HepG2 (cell line): ENCODE data around the gene SLC23A3. TPM values are rescaled to one million over a fixed set of nuclear protein-coding genes. Genes with fewer than 3 reads are reported as not detected.

Source experiments
- ARID2 ChIP-seq: sonication (generic); formaldehyde crosslinking; IDR thresholded peaks from 2 replicates; pipeline ENCODE4 v1.8.1; 2022; ENCODE audit warnings: mild to moderate bottlenecking, missing genetic modification reagents, borderline replicate concordance
- CEBPB ChIP-seq: IDR thresholded peaks from 2 replicates; pipeline ENCODE4 v1.6.1; 2011; ENCODE audit warnings: low read depth, low read length, improper control_type of control experiment, borderline replicate concordance
- DMAP1 ChIP-seq: IDR thresholded peaks from 2 replicates; pipeline ENCODE4 v1.6.1; 2016
- NR2F1 ChIP-seq, 2 experiments: fragments of 450-650 bp in 1 of 2; formaldehyde crosslinking in 1 of 2; IDR thresholded peaks; 2 replicates each; pipeline versions ENCODE4 v1.5.0 to v1.6.1; 2016 to 2020; ENCODE audit warnings: mild to moderate bottlenecking in 1 of 2, missing compliant biosample characterization in 1 of 2, missing genetic modification reagents in 1 of 2, moderate library complexity in 1 of 2
- SP5 ChIP-seq: IDR thresholded peaks from 2 replicates; pipeline ENCODE4 v1.6.1; 2016; ENCODE audit warnings: low read depth, borderline replicate concordance
- ZNF816 ChIP-seq: sonication (generic); formaldehyde crosslinking; IDR thresholded peaks from 2 replicates; pipeline ENCODE4 v1.8.0; 2022; ENCODE audit warnings: missing genetic modification reagents, mild to moderate bottlenecking, borderline replicate concordance
- ZSCAN22 ChIP-seq: sonication (generic); formaldehyde crosslinking; IDR thresholded peaks from 2 replicates; pipeline ENCODE4 v1.4.0; 2020; ENCODE audit warnings: mild to moderate bottlenecking, missing genetic modification reagents
- polyA plus RNA-seq, 8 experiments: library from polyadenylated mRNA; depleted of rRNA in 3 of 8; stranded (reverse) in 7 of 8; unstranded in 1 of 8; fragments of >200 nt; fragmentation: Illumina TruSeq in 4 of 8; extraction: Trizol in 4 of 8; gene quantifications; 2 replicates each; pipeline versions ENCODE4 v1.2.1 to v1.2.3, GENCODE V29; 2011 to 2016; ENCODE audit warnings: low read depth in 4 of 8, missing spikeins in 1 of 8, mixed read lengths in 1 of 8; ENCODE audit not compliant: insufficient read depth in 1 of 8
- total RNA-seq, 5 experiments: library from RNA; depleted of rRNA; stranded (reverse); fragments of >200 nt; fragmentation: Illumina TruSeq; extraction: Trizol; gene quantifications; 2 replicates each; pipeline ENCODE4 v1.2.3, GENCODE V29; 2016; ENCODE audit warnings: low read depth in 1 of 5
- TF ChIP-seq, protein P1 (sequence below), 2 experiments: sonication (generic) in 1 of 2; formaldehyde crosslinking in 1 of 2; IDR thresholded peaks; 2 replicates each; pipeline versions ENCODE4 v1.4.0 to v1.6.1; 2016 to 2020; ENCODE audit warnings: borderline replicate concordance in 1 of 2, low read depth in 1 of 2, mild to moderate bottlenecking in 1 of 2, missing genetic modification reagents in 1 of 2
- TF ChIP-seq, protein P2 (sequence below): sonication (generic); formaldehyde crosslinking; conservative IDR thresholded peaks from 2 replicates; pipeline ENCODE4 v1.8.0; 2022; ENCODE audit warnings: missing genetic modification reagents
- TF ChIP-seq, protein P3 (sequence below): IDR thresholded peaks from 2 replicates; pipeline ENCODE4 v1.6.1; 2016; ENCODE audit warnings: missing compliant biosample characterization, missing genetic modification reagents, borderline replicate concordance
- TF ChIP-seq, protein P4 (sequence below): sonication (generic); formaldehyde crosslinking; IDR thresholded peaks from 2 replicates; pipeline ENCODE4 v1.9.0; 2022; ENCODE audit warnings: low read depth, missing genetic modification reagents

The SLC23A3 gene
- total and polyA plus RNA-seq, 2 of the 13 experiments (the other 11 are each of a cell fraction or from before 2014, with no cell fraction given) = 0.38 to 0.78 TPM

DNA sequence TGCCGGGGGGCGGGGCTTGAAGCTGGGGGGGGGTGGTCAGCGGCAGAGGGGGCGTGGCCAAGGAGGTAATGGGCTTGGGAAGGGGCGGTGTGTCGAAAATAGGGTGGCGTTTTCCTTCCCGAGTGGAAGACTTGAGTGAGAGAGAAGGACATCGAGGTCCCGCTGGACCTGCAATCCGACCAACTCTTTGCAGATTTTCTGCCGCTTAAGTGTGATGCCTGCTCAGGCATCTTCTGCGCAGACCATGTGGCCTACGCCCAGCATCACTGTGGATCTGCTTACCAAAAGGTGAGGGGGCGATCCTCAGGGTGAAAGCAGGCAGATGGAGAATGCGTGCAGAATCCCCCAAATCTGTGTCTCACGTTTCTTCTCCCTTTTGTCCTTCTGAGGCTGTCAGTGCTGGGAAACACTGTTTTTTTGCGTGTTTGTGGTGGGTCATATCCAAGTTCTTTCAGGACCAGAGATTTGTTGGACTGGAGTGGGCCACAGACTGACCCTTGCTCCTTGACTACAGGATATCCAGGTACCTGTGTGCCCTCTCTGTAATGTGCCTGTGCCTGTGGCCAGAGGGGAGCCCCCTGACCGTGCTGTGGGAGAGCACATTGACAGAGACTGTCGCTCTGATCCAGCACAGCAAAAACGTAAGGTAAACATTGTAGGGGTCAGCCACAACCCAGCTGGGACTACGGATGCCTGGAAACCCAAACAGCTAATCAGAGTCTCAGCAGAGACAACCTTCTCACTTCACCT is 37.5 kb upstream of the SLC23A3 start (continued):
- TF ChIP-seq, protein P1, sequence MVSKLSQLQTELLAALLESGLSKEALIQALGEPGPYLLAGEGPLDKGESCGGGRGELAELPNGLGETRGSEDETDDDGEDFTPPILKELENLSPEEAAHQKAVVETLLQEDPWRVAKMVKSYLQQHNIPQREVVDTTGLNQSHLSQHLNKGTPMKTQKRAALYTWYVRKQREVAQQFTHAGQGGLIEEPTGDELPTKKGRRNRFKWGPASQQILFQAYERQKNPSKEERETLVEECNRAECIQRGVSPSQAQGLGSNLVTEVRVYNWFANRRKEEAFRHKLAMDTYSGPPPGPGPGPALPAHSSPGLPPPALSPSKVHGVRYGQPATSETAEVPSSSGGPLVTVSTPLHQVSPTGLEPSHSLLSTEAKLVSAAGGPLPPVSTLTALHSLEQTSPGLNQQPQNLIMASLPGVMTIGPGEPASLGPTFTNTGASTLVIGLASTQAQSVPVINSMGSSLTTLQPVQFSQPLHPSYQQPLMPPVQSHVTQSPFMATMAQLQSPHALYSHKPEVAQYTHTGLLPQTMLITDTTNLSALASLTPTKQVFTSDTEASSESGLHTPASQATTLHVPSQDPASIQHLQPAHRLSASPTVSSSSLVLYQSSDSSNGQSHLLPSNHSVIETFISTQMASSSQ (IDR thresholded peaks at IDR 0.05; ENCODE audit: low read depth) = no peak
- TF ChIP-seq, protein P1 (CRISPR knock-in tag; IDR thresholded peaks at IDR 0.05; ENCODE audit: borderline replicate concordance) = 0 out of 2 replicates have a peak, but pooled peaks have one; percentile 6
- TF ChIP-seq, protein P2, sequence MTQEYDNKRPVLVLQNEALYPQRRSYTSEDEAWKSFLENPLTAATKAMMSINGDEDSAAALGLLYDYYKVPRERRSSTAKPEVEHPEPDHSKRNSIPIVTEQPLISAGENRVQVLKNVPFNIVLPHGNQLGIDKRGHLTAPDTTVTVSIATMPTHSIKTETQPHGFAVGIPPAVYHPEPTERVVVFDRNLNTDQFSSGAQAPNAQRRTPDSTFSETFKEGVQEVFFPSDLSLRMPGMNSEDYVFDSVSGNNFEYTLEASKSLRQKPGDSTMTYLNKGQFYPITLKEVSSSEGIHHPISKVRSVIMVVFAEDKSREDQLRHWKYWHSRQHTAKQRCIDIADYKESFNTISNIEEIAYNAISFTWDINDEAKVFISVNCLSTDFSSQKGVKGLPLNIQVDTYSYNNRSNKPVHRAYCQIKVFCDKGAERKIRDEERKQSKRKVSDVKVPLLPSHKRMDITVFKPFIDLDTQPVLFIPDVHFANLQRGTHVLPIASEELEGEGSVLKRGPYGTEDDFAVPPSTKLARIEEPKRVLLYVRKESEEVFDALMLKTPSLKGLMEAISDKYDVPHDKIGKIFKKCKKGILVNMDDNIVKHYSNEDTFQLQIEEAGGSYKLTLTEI (CRISPR knock-in tag) = no peak
- TF ChIP-seq ARID2 (CRISPR knock-in tag) (no peak), SP5 (CRISPR knock-in tag) (0 out of 2 replicates have a peak, but pooled peaks have one; percentile 4), NR2F1 (CRISPR knock-in tag; IDR thresholded peaks at IDR 0.05) (0 out of 4 replicates have a peak, but pooled peaks of 1 of the 2 experiments have one; percentile 34), ZNF816 (CRISPR knock-in tag) (no peak; the same call in 1 of the 2 replicates), CEBPB (no peak), DMAP1 (CRISPR knock-in tag) (peak; percentile 3; the same call in 1 of the 2 replicates), ZSCAN22 (no peak)
- TF ChIP-seq, protein P3, sequence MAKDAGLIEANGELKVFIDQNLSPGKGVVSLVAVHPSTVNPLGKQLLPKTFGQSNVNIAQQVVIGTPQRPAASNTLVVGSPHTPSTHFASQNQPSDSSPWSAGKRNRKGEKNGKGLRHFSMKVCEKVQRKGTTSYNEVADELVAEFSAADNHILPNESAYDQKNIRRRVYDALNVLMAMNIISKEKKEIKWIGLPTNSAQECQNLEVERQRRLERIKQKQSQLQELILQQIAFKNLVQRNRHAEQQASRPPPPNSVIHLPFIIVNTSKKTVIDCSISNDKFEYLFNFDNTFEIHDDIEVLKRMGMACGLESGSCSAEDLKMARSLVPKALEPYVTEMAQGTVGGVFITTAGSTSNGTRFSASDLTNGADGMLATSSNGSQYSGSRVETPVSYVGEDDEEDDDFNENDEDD = no peak
- TF ChIP-seq, protein P4, sequence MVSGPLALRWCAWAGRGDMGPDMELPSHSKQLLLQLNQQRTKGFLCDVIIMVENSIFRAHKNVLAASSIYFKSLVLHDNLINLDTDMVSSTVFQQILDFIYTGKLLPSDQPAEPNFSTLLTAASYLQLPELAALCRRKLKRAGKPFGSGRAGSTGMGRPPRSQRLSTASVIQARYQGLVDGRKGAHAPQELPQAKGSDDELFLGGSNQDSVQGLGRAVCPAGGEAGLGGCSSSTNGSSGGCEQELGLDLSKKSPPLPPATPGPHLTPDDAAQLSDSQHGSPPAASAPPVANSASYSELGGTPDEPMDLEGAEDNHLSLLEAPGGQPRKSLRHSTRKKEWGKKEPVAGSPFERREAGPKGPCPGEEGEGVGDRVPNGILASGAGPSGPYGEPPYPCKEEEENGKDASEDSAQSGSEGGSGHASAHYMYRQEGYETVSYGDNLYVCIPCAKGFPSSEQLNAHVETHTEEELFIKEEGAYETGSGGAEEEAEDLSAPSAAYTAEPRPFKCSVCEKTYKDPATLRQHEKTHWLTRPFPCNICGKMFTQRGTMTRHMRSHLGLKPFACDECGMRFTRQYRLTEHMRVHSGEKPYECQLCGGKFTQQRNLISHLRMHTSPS = no peak
